HG03095 (cell line): ENCODE measurements around the gene AXL.
"Not testable (repeated sequence)": the region's sequence is repeated elsewhere in the genome, so short reads cannot be mapped to it uniquely, and the experiment has no call there.

ENCODE experiments used
- ATAC-seq: cut with Tn5 transposase; IDR thresholded peaks from one replicate; pipeline ENCODE4 v1.9.1; 2021; ENCODE audit warnings: moderate library complexity; ENCODE audit not compliant: unreplicated experiment

The AXL gene

DNA sequence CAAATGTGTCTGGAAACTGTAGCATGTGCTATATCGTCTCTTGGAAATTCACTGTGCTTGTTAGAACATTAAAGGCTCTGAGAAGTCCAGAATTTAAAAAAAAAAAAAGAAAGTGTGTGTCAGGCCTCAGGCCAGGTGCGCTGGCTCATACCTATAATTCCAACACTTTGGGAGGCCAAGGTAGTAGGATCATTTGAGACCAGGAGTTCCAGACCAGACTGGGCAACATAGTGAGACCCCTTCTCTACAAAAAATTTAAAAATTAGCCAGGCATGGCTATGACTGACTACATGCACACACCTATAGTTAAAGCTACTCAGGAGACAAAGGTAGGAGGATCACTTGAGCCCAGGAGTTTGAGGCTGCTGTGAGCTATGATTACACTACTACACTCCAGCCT, 50.0 kb downstream of the AXL start:
- no peak for ATAC-seq

DNA sequence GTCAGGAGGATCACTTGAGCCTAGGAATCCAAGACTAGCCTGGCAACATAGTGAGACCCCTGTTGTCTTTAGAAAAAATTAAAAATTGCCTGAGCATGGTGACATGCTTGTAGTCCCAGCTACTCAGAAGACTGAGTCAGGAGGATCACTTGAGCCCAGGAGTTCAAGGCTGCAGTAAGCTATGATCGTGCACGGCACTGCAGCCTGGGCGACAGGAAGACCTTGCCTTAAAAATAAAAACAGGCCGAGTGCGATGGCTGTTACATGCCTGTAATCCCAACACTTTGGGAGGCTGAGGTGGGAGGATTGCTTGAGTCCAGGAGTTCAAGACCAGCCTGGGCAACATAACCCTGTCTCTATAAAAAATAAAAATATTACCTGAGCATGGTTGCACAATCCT, 50.5 kb downstream of the AXL start:
- ATAC-seq: no peak

DNA sequence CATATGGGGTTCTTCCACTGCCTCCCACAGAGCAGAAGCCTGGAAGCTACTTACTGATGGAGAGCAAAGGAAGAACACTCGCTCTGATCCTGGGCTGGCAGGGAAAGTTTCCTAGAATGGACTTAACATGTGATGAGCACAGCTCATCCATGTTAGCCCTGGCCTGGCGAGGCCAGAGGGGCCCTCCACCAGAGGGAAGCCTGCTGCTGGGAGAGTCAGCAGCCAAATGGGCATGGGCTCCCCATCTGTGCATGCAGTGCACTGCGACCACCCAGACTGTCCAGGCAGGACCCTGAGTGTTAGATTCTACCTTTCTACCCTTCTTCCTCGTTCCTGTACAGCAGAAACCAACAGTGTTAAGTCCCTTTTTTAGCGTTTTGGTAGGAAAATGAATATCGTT, 54.1 kb downstream of the AXL start:
- no peak for ATAC-seq

DNA sequence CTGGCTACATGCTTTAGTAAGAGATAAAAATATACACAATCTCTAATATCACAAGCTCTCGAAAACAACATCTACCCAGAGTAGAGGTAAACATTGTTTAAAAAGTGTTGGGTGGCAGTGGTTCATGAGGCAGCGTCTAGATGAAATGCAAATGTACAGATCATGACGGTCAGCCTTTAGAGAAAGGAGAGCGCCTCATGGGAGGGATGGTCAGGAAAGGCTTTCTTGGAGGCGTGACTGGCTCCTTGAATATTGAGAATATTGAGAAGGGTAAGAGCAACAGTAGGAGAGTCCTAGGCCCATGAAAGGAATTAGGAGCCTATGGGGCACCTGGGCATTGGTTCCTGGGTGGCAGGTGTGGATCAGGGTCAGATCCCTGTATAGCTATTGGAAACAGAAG, 55.8 kb downstream of the AXL start:
- no peak for ATAC-seq

DNA sequence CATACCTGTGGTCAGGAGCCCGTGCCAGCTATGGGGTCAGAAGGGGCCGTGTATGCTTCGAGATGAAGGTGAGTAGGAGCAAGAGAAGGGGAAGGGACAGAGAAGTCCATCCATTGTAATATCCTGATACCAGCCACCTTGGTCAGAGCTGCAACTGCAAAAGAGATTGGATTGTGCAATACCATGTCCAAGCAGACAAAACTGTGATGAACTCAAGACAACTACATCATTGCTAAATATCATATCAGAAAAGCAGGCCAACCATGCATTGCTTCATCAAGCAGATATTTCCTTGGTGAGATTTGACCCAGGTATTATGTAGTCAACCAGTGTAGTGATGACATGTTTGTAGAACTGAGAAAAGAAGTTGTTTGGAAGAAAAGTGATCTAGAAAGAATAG, 57.2 kb downstream of the AXL start:
- no peak for ATAC-seq

GRCh38 chr19:41278478-41278877, 59.5 kb downstream of the AXL start:
- ATAC-seq: no peak

DNA sequence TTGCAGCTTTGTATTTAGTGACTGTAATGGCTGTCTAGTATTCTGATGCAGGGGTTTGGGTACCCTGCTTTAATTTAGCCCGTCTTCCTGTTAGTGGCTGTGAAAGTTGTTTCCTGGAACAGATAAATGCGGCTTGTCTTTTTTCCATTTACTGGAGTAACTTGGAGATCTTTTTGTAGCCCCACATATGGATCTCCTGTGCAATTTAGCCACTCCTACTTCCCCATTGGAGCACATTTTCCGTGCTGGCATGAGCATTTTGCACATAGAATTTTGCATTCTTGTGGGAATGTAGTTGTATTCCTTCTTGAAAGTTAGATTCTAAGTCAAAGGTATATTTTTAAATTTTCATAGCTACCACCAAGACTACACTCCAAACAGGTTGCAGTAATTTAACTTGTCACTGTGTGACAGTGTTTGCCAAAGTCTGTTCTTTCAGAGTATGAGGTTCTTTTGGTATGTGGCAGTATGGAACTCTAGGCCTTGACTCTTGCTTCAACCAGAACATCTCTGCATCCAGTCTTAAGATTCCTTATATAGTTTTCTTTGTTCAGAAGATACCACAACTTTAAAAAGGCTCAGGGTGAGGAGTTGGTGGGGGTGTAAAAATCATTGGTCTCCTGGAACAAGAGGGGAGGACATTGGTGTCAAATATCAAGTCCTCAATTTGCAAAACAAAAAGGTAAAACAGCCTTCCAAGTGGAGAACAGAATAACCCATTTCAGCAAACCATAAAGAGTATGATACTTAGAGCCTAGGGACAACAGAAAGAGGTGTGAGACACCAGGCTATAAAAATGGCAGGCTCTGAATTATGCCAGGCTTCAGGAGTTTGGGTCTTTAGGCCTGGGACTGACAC, 69.9 kb downstream of the AXL start:
- ATAC-seq: no peak

- ATAC-seq: not testable (repeated sequence)
These were observed 70.8 kb downstream of the AXL start for GRCh38 chr19:41289814-41290213.

DNA sequence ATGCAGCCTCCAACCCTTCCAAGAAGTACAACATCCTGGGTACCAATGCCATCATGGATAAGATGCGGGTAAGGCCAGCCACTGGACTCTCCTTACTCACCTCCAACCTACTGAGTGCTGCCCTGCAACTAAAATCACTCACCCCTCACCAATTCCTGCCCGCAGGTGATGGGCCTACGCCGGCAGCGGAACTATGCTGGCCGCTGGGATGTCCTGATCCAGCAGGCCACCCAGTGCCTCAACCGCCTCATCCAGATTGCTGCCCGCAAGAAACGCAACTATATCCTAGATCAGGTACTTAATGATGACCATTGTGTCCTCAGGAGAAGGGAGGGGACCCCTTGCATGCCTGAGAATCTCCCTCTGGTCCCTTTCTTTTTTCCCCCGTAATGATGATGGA, 75.4 kb downstream of the AXL start:
- no peak for ATAC-seq

- no peak for ATAC-seq
These were observed 76.5 kb downstream of the AXL start for GRCh38 chr19:41295499-41295898.

- ATAC-seq: no peak
These were observed 77.4 kb downstream of the AXL start for GRCh38 chr19:41296433-41296871.

DNA sequence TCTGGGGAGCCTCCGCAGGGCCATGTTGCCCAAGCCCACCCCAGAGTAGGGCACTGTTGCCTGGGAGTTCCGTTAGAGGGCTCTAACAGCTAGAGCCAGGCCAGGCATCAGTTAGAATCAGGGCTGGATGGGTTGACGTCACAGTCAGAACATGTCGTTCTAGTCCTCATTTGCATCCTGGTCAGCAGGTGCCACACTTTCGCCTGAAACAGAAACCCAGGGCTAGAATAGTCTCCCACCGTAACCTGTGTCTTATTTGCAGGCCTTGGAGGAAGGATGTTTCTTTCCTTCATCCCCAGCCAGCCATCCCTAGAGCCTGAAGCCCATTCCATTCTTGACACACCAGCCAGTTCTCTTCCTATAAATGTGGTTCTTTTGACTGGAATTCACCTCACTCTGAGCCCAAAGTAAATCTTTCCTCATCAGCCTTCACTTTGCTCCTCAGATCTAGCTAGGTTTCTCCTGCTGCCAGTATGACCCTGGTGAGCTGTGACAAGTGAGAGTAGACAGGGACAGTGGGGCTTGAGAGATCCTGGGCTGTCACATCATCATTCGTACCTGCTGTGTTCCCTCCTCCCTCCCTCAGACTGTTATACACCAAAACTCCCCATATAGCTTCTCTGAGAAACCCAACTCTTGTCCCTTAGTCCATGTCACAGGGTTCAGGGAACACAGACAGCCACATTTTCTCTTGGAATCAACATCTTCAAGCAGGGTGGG, 78.8 kb downstream of the AXL start:
- ATAC-seq: no peak

GRCh38 chr19:41298348-41298964, 79.4 kb downstream of the AXL start:
- ATAC-seq: no peak

DNA sequence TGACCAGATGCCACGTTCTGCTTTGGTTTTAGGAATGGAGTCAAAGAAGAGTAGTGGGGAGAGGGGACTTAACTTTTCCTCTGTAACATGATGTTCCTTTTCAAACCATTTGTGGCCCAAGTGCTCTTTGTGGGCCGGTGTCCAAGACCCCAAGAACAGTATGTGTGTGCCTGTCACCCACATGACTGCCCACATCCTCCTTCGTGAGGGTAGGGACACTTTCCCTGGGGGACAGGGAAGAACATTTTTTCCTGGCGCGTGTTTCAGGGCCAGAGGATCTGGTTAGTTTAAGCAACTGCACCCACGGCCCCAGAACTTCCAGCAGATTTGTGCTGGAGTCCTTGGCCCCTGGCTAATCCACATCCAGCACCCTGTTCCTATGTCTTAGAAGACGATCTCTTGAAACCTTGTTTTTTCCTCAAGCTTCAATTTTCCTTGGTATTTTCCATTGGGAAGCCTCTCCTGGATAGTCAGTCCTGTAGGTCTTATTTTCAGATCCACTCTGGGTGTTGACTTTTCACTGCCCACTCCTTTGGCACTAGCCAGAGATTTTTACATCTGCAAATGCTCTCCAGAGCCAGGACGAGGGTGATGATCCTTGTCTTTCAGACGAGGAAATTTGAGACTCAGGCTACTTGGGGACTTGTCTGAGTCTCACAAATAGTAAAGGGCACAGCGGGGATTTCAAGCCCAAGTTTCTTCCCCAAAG, 80.2 kb downstream of the AXL start:
- ATAC-seq: no peak

DNA sequence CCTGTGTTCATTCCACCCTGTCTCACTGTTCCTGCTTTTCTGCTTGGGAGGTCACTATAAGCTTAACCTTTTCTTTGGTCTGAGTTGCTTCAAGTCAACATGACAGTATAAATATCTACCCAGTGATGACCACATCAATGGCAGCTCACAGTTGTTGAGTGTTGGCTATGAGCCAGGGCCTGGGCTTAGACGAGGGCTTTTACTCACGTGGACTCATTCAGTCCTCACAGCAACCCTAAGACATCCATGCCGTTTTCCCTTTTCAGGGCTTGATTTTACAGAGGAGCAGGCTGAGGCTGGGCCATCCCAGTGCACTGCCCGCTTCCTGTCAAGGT, 80.7 kb downstream of the AXL start:
- ATAC-seq: no peak

DNA sequence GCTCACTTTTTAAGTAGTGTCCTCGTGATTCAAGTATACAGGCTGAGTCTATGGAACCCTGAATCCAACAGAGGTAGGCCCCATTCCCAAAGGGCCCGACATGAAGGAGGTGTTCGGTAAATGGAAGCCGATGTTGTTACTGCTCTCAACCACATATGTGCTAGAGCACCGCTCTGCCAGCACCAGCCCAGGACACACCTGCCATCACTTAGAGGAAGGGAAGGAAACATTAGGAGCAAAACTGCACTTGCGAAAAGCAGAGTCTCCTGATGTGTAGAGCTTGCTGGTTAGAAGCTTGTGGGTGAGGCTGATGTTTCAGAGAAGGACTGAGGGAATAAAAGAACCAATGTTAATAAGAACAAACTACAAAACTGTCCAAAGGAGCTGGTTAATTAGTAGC, 81.5 kb downstream of the AXL start:
- no peak for ATAC-seq

- ATAC-seq: no peak
These were observed 83.8 kb downstream of the AXL start for GRCh38 chr19:41302624-41303351.

- no peak for ATAC-seq
These were observed 84.9 kb downstream of the AXL start for GRCh38 chr19:41303954-41304353.

DNA sequence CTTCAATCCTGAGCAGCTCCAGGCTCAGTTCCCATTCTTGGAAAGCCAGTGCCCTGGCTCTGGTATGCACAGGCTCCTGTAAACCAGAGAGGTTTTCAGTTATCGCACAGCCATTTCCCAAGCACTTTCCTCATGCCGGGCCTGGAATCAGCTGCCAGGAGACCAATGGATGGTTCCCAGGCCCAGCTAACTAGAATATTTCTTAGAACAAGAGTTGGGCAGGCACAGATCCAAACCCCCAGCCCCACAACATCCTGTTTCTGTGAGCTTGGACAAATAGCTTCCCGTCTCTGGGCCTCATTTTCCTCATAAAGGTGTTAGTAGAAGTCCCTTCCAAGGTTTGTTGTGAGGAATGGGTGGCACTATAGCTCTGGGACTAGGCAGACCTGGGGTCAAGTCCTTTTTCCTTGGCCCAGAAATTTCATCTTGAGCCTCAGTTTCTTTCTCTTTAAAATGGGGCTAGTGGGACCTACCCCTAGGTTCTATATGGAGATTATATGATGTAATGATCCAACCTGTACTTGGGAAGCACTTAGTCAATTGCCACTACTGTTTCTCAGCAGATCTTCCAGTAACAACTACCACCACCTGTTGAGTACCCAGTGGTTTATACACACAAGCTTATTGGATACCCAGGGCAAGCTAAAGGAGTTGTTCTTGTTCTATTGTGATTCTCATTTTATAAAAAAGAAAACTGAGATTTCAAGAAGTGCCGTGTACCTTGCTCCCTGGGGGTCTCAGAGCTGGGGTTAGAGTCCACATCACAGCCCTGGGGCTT, 85.9 kb downstream of the AXL start:
- no peak for ATAC-seq
